Stimulated activated CD4-positive, alpha-beta T cell treated with anti-CD3 and anti-CD28 coated beads, TNF-alpha, amount 100 ng/mL, for 1 hour (primary cell): ENCODE results near the gene ZDHHC14.
"Not testable (repeated sequence)": the region's sequence is repeated elsewhere in the genome, so short reads cannot be mapped to it uniquely, and the experiment has no call there.

Source experiments
- DNase-seq, 3 donors: peaks; one replicate each; pipeline ENCODE4 v3.0.0-alpha.2; 2020; ENCODE audit warnings: low read depth in 3 of 3, low spot score in 1 of 3

The ZDHHC14 gene

GRCh38 chr6:157405986-157406385 is 25.0 kb downstream of the ZDHHC14 start:
- no peak for DNase-seq

GRCh38 chr6:157406661-157407060 is 25.7 kb downstream of the ZDHHC14 start:
- no peak for DNase-seq

- DNase-seq, result no peak
Measured at GRCh38 chr6:157407646-157408045, 26.7 kb downstream of the ZDHHC14 start.

GRCh38 chr6:157408427-157408826 is 27.4 kb downstream of the ZDHHC14 start:
- DNase-seq, result not testable (repeated sequence)

GRCh38 chr6:157410045-157410444 is 29.1 kb downstream of the ZDHHC14 start:
- no peak for DNase-seq

- no peak for DNase-seq
Measured at GRCh38 chr6:157411368-157411767, 30.4 kb downstream of the ZDHHC14 start.

GRCh38 chr6:157412791-157413190 is 31.8 kb downstream of the ZDHHC14 start:
- no peak for DNase-seq

GRCh38 chr6:157420497-157420896 is 39.5 kb downstream of the ZDHHC14 start:
- no peak for DNase-seq

- DNase-seq, result no peak
Measured at GRCh38 chr6:157424491-157425020, 43.6 kb downstream of the ZDHHC14 start.

- no peak for DNase-seq
Measured at GRCh38 chr6:157427969-157428368, 47.0 kb downstream of the ZDHHC14 start.

- peak in 1 of 3 donors; percentile 48 for DNase-seq
Measured at GRCh38 chr6:157428427-157429202, 47.6 kb downstream of the ZDHHC14 start.

- no peak for DNase-seq
Measured at GRCh38 chr6:157429248-157429647, 48.3 kb downstream of the ZDHHC14 start.

GRCh38 chr6:157430834-157431233 is 49.8 kb downstream of the ZDHHC14 start:
- DNase-seq, result no peak

GRCh38 chr6:157432231-157432891 is 51.4 kb downstream of the ZDHHC14 start:
- DNase-seq, result no peak

- no peak for DNase-seq
Measured at GRCh38 chr6:157432892-157433265, 51.9 kb downstream of the ZDHHC14 start.

- DNase-seq, result no peak
Measured at GRCh38 chr6:157433678-157434081, 52.7 kb downstream of the ZDHHC14 start.

- DNase-seq, result no peak
Measured at GRCh38 chr6:157434349-157435033, 53.5 kb downstream of the ZDHHC14 start.

- no peak for DNase-seq
Measured at GRCh38 chr6:157436219-157436943, 55.4 kb downstream of the ZDHHC14 start.

- no peak for DNase-seq
Measured at GRCh38 chr6:157436944-157437336, 56.0 kb downstream of the ZDHHC14 start.

GRCh38 chr6:157438611-157439111 is 57.7 kb downstream of the ZDHHC14 start:
- DNase-seq, result no peak

- no peak for DNase-seq
Measured at GRCh38 chr6:157440171-157440570, 59.2 kb downstream of the ZDHHC14 start.
